Caki2 (cell line): ENCODE results near the gene EXOC3L2. TPM values are rescaled to one million over a fixed set of nuclear protein-coding genes. Genes with fewer than 3 reads are reported as not detected.
"Not testable (repeated sequence)": the region's sequence is repeated elsewhere in the genome, so short reads cannot be mapped to it uniquely, and the experiment has no call there.

Source experiments
- DNase-seq: peaks from one replicate; pipeline ENCODE4 v3.0.0-alpha.2; 2015; ENCODE audit warnings: low read depth
- in situ Hi-C: cut with HindIII; loops from 2 replicates; pipeline ENCODE4 v1.10.0; 2016; ENCODE audit warnings: low sequenced_read_pairs, low pct_unique_long_range_greater_than_20kb, mixed read lengths
- total RNA-seq: library from RNA; depleted of rRNA; stranded (reverse); fragments of >200 nt; shearing (Covaris generic); gene quantifications from 2 replicates; pipeline ENCODE4 v1.2.3, GENCODE V29; 2014; ENCODE audit warnings: low replicate concordance

Gene EXOC3L2
- total RNA-seq, 1 experiment from 2014 or later, result not detected

GRCh38 chr19:45234089-45234869 is 10.9 kb downstream of the EXOC3L2 start:
- in situ Hi-C loops, result no loop called here
- no peak for DNase-seq

DNA sequence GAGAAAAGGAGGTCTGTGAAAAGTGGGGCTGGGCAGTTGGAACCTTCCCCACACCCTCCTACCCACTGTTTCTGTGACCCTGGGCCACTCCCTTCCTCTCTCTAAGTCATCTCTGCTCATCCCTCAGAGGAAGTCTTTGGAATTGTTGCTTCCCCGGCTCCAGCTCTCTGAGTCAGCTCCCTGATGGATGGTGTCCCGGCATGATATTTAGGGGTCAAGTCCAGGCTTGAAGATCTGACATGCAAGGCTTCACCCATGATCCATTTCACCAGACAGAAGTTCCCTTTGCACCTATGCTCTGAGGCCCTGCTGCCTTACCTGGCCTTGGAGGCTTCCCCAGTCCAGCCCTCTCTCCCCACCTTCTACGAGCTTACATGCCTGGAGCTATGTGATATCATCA is 13.3 kb downstream of the EXOC3L2 start:
- in situ Hi-C loops, result no loop called here
- no peak for DNase-seq

- DNase-seq, in situ Hi-C loops: not testable (repeated sequence)
Measured at GRCh38 chr19:45229056-45229455, 16.2 kb downstream of the EXOC3L2 start.

DNA sequence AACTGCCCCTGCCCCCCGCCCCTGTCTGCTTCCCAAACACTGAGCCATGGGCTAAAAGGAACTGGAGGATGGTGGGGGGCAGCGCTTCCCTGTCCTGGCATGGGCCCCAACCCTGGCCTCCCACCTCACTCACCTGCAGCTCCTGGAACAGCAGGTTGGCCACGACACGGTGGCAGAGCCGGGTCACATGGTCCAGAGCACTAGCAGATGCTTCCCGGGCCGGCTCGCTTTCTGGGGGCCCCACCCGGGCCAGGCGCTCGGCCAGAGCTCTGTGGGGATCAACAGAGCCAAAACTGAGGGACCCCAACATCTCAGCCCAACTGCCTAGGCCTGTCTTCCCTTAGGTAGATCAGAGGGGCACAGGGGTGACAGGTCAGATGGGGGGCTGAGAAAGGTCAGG is 20.6 kb downstream of the EXOC3L2 start:
- no peak for DNase-seq
- in situ Hi-C loops, result no loop called here

DNA sequence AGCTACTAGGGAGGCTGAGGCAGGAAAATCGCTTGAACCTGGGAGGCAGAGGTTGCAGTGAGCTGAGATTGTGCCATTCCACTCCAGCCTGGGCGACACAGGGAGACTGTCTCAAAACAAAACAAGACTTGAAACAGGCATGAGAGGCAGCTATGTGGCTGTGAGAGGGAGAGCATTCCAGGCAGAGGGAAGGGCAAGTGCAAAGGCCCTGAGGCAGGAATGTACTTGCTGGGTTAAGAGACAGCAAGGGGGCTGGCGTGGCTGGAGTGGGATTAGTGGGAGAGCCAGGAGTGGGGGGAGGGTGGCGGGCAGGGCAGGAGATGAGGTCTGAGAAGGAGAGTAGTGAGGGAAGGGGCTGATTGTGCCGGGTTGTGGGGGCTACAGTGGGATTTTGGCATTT is 21.3 kb downstream of the EXOC3L2 start:
- no peak for DNase-seq
- in situ Hi-C loops, result no loop called here

- no peak for DNase-seq
- in situ Hi-C loops, result no loop called here
Measured at GRCh38 chr19:45222724-45223123, 22.5 kb downstream of the EXOC3L2 start.

- no peak for DNase-seq
- in situ Hi-C loops, result no loop called here
Measured at GRCh38 chr19:45218911-45219743, 26.1 kb downstream of the EXOC3L2 start.

DNA sequence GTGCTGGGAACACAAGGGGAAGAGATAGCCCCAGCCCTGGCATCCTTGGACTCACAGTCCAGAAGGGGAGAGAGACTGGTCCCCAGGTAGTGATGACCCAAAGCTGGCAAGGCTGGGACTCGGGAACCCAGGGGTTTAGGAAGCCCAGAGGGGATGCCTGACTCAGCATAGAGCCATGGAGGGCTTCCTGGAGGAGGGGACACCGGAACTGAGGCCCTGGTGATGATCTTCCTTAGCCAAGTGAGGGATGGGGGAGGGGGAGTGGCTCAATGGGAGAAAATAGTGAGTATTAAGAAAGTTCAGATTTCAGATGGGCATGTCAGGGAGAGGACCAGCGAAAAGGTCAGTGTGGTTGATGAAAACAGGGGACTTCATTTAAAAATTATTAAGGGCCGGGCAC is 26.8 kb downstream of the EXOC3L2 start:
- no peak for DNase-seq
- in situ Hi-C loops, result no loop called here

GRCh38 chr19:45217957-45218334 is 27.3 kb downstream of the EXOC3L2 start:
- in situ Hi-C loops, result no loop called here
- no peak for DNase-seq

DNA sequence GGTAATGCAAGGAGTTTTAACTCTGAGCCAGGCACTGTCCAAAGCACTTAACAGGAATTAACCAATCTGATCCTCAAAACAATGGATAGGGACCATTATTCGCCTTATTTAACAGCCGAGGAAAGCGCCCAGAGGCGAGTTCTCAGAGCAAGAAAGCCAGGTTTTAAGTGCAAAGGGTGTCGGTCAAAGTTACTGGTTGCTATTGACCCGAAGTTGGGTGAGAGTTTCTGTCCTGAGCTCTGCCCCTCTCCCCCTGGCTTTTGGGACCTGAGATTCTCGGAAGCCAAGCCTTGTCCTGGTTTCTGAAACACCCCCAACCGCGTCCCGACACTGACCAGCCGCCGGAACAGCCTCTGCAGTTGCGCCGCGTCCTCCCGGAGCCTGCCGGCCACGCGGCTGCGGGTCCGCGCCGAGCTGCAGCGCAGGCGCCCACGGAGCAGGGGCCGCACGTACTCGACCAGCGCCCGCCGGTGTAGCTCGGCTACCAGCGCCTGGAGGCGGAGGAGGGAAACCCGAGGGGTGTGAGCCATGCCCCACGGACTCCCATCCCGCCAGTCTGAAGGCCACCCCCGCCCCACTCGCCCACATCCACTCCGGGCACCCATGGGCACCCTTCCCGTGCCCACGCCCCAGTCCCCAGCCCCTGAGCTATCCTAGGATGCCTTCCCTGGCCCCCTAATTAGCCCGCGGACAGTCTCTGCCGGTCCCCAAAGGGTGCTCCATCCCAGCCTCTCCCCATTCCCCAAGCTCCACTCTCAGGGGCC is 27.8 kb downstream of the EXOC3L2 start:
- in situ Hi-C loops, result no loop called here
- DNase-seq, result no peak

DNA sequence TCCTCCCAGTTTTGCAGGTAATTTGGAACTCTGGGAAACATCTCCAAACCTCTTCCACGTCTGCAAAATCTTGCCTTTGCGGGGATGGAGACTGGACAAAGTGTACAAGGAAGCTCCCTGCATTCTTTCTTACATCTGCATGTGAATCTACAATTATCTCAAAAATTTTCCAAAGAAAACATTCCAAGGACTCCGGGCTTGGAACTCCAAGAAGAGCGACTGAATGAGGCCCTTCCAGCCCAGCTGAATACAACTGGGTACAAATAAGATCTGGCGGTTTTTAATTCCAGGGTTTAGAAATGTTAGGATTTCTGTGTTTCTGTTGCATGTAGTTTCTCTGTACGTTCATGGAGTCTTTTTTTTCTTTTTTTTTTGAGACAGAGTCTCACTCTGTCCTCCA is 28.5 kb downstream of the EXOC3L2 start:
- no peak for DNase-seq
- in situ Hi-C loops, result no loop called here

DNA sequence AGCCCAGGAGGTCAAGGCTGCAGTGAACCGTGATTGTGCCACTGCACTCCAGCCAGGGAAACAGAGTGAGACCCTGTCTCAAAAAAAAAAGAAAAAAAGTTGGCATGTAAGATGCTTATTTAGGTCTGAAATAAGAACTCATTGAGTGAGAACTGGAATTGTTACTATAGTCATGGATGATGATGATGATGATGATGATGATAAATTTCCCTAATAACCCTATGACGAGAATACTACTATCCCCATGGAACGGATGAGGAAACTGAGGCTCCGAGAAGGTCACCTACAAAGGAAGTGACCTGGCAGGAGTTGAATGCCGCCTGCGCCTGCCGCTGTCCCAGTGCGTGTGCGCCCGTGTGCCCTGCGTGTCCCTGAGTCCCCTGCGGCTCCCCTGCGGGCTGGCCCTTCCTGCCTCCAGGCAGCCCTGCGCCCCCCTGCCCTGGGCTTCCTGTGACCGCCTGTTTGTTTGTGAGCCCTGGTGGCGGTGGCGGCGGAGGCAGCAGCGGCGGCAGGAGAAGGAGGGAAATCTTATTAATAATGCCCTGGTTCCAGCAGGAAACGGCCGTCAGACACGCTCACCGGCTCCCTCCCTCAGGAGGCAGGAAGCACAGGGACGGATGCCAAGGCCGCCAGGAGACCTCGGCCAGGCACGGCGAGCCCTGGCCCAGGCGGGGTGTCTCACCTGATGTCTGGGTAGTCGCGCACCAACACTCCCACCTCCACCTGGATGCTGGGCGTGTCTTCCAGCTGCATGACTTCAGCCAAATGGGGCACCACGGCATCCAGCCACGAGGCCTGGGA is 29.6 kb downstream of the EXOC3L2 start:
- in situ Hi-C loops, result no loop called here
- DNase-seq, result no peak

GRCh38 chr19:45213031-45213430 is 32.2 kb downstream of the EXOC3L2 start:
- no peak for DNase-seq
- in situ Hi-C loops, result no loop called here

DNA sequence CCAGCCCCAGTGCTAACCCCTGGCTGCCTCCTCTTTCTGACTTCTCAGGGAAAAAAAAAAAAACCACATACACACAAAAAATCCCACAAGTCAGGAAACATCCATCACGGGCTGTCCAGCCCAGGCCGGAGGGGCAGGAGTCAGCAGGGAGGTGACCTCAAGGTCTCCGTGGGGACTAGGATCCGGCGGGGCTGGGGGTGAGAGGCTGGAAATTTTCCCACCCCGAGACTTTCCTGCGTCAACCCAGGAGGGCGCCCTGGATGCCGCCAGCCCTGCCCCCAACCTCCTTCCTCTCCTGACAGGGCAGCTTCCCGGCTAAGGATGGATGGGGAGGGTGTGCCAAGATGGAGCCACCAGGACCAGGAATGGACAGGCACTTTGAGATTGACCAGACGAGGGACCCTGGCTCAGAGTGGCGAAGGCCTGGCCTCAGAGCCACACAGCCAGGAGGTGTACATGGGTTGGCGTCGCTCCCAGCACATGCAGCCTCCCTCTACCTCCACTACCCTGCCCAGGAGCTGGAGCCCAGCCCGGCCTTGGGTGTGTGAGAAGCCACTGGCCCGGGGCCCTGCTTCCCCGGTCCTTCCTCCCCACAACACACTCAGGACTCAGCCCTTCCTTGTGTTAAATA is 33.3 kb downstream of the EXOC3L2 start:
- in situ Hi-C loops, result no loop called here
- no peak for DNase-seq

GRCh38 chr19:45206328-45206727 is 38.9 kb downstream of the EXOC3L2 start:
- in situ Hi-C loops, result no loop called here
- DNase-seq, result no peak

DNA sequence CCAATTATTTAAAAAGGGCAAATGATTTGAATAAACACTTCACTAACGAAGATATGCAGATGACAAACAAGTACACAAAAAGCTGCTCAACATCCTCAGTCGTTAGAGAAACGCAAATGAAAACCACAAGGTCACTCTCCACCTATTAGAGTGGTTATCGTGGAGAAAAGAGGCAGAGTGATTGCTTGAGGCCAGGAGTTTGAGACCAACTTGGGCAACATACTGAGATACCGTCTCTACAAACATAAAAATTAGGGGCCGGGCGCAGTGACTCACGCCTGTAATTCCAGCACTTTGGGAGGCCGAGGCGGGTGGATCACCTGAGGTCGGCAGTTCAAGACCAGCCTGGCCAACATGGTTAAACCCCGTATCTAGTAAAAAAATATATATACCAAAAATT is 39.4 kb downstream of the EXOC3L2 start:
- no peak for DNase-seq
- in situ Hi-C loops, result no loop called here

DNA sequence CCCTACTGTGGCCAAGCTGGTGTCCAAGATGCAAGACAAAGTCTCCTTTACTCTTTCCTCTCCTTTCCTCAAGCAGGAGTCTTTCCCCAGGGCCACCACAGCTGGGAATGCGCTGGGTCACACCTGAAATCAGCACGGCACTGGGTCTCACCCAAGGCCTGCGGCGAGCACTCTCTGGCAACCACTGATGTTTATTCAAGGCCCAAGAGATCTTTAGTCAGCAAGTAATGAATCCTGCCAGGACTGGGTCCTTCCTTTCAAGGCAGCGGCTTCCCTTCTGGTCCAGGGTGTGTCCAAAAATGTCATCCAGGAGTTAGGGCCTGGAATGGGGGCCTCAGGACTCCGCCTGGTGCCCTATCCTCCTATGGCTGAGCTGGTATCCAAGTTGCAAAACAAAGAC is 42.6 kb downstream of the EXOC3L2 start:
- in situ Hi-C loops, result no loop called here
- no peak for DNase-seq

DNA sequence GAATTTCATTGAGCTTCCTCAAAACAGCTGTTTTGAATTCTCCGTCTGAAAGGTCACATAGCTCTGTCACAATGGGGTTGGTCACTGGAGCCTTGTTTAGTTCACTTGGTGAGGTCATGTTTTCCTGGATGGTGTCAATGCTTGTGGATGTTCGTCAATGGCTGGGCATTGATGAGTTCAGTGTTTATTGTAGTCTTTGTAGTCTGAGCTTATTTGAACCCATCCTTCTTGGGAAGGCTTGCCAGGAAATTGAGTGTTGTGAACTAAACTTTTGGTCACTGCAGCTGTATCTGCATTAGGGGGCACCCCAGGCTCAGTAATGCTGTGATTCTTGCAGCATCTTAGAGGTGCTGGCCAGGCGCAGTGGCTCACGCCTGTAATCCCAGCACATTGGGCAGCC is 44.6 kb downstream of the EXOC3L2 start:
- in situ Hi-C loops, result no loop called here
- no peak for DNase-seq
